ENCODE data around the gene TIE1.
"Not testable (repeated sequence)": the region's sequence is repeated elsewhere in the genome, so short reads cannot be mapped to it uniquely, and the experiment has no call there.

Gene TIE1

DNA sequence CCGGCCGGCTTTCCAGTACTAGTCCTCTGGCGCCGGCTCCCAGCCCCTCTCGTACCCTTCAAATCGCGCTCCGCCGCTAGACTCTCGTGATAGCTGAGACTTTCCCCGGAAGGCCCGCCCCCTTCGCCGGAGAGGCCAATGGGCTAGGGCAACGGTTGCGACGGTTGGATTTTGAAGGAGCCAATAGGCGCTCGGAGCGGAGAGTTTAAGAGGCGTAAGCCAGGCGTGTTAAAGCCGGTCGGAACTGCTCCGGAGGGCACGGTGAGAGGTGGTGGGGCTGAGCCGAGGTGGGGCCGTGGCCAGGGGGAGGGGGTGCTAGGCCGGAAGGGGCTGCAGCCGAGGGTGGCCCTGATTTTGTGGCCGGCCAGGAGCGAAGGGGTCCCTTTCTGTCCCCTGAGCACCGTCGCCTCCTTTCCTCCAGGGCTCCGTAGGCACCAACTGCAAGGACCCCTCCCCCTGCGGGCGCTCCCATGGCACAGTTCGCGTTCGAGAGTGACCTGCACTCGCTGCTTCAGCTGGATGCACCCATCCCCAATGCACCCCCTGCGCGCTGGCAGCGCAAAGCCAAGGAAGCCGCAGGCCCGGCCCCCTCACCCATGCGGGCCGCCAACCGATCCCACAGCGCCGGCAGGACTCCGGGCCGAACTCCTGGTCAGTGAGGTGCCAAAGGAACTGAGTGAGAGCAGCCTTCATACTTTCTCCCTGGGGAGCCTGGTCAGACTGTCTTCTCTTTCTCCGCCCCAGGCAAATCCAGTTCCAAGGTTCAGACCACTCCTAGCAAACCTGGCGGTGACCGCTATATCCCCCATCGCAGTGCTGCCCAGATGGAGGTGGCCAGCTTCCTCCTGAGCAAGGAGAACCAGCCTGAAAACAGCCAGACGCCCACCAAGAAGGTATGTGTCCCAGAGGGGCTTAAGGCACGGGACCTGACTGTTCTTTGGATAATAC is 58.2 kb downstream of the TIE1 start, which contains the start of gene CDC20:
TSS of gene CDC20 (plus strand) at position 236 of the 948 bp plus-strand sequence. CDS start at position 471, 235 bp downstream.
- in situ Hi-C loops (cut with MboI; ENCODE audit: low sequenced_read_pairs): no loop called here

DNA sequence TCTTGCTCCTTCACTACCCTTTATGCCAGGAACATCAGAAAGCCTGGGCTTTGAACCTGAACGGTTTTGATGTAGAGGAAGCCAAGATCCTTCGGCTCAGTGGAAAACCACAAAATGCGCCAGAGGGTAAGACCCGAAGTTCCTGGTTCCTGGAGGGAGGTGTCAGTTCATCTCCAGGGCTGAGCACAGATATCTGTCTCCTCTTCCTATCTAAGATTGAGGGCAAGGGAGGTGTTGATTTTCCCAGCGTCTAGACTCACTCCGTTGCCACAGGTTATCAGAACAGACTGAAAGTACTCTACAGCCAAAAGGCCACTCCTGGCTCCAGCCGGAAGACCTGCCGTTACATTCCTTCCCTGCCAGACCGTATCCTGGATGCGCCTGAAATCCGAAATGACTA is 58.9 kb downstream of the TIE1 start:
- in situ Hi-C loops (cut with MboI; ENCODE audit: low sequenced_read_pairs): no loop called here

DNA sequence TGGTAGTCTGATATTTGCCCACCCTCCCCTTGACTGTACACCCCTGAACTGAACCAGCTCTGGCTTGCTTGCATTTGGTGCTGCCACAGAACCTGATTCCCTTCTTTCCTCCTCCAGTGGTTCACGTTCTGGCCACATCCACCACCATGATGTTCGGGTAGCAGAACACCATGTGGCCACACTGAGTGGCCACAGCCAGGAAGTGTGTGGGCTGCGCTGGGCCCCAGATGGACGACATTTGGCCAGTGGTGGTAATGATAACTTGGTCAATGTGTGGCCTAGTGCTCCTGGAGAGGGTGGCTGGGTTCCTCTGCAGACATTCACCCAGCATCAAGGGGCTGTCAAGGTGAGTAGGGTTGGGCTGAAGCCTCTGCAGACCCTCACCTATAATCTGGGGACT is 59.8 kb downstream of the TIE1 start:
- in situ Hi-C loops (cut with MboI; ENCODE audit: low sequenced_read_pairs): no loop called here

DNA sequence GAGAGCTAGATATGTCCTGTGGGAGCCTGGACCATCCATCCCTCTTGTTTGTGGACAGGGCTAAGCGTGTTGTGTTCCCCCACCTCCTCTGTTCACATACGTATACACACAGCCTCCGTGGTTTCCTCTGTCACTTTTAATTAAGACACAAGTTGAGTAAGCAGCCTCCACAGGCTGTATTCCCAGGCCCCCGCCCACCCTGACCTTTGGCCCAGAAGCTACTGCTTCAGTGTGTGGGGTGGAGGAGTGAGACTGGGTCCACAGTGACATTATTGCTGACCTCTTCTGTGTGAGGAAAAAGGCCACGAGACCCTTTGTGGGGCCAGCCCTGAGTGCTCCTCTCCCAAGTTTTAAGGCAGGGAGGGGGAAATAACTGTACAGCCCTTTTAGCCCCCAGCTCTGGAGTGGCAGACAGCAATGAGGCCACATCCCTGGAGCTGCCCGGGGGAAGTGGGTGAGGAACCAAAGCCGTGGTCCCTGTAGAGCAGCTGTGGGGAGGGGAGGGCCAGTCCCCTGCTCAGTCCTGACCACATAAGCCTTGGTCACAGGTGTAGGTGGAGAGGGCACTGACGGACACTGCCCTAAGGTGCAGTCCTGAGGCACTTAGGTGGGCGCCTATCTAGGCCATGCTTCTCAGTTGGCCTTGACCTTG is 62.6 kb downstream of the TIE1 start:
- in situ Hi-C loops (cut with MboI; ENCODE audit: low sequenced_read_pairs): no loop called here

DNA sequence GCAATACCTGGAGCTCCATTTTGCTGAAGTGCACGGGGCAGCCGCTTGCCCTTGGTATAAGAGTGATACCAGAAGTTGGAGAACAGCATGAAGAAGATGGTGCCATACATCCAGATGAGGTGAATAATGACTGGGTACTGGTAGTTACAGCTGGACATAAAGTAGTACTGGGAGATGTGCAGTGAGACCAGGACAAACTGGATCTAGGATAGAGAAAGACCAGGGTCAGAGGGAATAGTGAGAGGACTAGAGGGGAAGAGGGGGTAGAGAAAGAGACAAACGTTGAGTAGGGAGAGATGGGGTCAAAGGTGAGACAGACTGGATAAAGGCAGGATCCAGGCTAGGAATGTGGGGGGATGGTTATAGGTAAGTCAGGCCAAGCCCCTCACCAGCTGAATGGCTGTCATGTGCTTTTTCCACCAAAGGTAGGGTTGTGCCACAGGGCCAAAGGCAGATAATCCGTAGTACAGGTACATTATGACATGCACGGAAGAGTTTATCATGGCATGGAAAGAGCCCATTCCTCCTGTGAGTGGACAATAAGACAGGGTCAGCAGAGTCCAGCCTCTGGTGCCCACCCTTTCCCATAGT is 63.2 kb downstream of the TIE1 start:
- in situ Hi-C loops (cut with MboI; ENCODE audit: low sequenced_read_pairs): no loop called here

DNA sequence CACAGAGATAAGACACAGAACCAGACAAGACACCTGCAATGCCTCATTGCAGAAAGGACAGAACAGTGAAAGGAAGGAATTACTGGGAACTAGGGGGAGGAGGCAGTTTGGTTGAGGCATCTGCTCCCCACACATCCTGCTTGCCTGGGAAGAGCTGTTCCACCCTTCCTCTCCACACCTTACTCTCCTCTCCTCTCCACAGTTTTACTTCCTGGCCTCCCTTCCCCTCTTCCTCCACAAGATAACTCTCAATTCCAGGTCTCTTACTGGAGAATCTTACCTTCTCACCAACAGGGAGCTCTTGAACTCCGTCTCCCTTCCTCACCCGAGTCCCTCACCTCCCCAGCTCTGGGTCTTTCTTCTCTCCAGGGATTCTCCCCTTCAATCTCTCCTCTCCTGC is 64.9 kb downstream of the TIE1 start:
- in situ Hi-C loops (cut with MboI; ENCODE audit: low sequenced_read_pairs): no loop called here

DNA sequence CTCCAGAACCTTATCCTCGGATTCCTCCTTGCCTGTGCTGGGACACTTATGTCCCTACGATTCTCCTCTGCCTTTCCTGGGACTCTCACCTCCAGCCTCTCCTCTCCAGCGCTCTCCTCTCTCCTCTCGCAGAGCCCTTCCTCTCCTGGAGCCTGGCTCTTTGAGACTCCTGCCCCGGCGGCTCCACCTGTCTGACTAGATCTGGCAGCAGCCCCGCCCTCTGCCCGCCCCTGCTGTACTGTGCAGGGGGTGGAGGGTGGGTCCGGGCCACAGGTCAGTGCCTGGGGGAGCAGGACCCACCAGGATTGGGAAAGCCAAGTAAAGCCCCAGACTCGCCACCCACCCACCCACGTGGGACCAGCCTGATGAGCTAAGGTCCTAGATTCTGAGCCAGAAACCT is 65.4 kb downstream of the TIE1 start:
- in situ Hi-C loops (cut with MboI; ENCODE audit: low sequenced_read_pairs): no loop called here

DNA sequence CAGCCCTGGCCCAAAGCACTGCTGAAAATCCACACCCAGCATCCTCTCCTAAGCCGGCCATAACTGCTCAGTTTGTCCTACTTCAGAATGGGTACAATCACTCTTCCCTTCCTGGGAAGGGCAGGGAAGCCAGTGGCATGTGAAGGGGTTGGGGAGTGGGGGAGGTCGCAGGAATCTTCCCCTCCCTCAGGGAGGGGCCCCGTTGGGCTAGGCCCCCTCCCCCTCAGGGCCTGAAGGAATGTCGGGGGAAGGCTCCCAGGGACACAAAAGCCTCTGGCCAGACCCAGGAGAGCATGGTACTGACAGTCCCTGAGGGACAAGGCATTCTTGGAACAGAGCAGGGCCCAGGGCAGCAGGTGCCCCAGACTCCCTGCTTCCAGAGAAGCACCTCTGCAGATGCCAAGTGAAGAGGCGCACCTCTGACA is 65.8 kb downstream of the TIE1 start:
- in situ Hi-C loops (cut with MboI; ENCODE audit: low sequenced_read_pairs): no loop called here

DNA sequence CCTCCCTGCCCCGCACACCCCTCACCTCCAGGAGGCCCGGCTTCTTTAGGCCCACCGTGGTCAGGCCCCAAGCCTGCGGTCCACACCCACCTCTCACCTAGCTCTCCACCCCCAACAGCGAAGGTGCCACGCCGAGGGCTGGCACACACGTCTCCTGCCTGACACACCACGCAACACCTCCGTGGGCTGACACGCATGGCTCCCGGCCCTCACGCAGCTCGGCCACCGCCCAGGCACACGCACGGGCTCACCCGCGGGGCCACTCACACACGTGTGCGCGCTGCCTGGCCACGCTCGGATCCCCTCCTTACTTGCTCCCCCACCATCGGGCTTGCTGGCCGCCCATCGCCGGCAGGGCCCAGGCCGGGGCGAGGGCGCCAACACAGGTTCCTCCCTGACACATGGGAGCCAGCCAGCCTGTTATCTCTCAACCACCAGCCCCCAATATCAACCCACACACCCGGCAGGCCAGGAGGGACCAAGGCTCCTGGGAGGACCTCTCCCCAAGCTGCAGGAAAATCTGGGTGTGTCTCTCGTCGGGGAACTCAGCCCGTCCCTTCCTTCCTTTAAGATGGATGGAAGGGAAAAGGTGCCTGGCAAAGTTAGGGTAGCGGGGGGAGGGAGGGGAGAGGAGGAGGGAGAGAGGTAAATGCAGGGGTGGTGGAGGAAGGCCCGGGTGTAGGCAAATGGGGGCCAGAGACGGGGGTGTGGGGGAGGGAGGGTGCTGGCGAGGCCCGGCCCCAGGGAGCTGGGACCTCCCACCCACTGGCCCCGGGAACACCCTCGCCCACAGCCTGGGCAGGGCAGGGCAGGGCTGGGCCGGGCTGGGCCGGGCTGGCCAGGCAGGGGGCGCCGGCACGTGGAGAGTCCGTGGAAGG is 66.5 kb downstream of the TIE1 start:
- in situ Hi-C loops (cut with MboI; ENCODE audit: low sequenced_read_pairs): no loop called here

DNA sequence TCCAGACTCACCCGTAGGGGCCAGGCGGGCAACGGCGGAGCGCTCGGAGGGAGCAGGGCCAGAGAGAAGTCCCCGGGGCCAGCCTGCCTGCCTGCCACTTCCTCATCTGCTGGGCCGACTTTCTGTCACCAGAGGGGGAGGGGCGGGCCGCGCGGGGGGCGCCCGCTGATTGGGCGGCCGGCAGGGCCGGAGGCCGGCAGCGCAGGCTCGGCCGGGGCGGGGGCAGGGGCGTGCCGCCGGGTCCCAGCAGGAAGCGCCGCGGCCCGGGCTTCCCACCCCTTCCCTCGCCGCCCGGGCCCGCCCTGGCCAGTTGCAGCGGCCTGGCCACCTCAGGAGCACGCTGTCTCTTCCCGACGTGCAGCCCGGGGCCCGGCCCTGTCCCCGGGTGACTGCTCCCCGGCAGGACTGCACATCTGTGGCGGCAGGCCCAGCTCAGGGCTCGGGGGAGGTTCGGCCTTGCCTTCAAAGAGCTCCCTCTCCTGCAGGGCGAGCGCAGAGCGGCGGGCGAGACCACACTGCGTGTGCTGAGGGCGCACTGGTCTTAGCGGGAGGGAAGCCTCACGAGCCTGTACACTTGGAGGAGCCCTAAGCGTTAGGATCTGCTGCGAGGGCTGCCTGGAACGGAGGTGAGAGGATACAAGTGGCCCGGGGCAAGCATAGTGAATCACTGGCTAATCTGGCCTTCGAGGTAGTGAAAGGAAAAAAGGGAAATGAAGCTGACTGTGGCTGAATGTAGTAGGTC is 67.3 kb downstream of the TIE1 start, which contains the start of gene ELOVL1:
TSS of gene ELOVL1 (minus strand) at position 108 of the 742 bp plus-strand sequence. CDS start 2,402 bp downstream, outside the sequence.
- in situ Hi-C loops (cut with MboI; ENCODE audit: low sequenced_read_pairs): no loop called here

DNA sequence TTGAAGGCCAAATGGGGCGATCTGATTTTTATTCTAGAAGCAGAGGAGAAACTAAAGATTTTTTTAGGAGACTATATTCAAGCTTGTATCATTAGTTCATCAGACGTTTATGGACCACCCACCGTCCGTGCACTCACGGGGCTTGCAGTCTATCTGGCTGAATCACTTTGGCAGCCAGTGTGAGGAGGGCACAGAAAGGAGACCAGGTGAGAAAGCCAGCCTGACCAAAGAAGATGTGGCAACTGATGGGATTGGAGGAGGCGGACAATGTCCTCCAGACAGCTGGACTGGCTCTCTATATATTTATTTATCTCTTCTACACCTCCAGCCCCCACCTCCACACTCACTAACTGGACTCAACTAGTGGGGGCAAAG is 67.9 kb downstream of the TIE1 start:
- in situ Hi-C loops (cut with MboI; ENCODE audit: low sequenced_read_pairs): no loop called here

DNA sequence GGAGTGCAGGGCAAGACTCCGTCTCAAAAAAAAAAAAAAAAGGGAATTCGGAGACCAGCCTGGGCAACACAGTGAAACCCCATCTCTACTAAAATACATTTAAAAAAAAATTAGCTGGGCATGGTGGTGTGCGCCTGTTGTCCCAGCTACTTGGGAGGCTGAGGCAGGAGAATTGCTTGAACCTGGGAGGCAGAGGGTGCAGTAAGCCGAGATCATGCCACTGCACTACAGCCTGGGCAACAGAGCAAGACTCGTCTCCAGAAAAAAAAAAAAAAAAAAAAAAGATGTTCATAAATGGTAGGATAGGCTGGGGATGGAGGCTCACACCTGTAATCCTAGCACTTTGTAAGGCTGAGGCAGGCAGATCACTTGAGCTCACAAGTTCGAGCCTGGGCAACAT is 69.0 kb downstream of the TIE1 start:
- in situ Hi-C loops (cut with MboI; ENCODE audit: low sequenced_read_pairs): not testable (repeated sequence)

DNA sequence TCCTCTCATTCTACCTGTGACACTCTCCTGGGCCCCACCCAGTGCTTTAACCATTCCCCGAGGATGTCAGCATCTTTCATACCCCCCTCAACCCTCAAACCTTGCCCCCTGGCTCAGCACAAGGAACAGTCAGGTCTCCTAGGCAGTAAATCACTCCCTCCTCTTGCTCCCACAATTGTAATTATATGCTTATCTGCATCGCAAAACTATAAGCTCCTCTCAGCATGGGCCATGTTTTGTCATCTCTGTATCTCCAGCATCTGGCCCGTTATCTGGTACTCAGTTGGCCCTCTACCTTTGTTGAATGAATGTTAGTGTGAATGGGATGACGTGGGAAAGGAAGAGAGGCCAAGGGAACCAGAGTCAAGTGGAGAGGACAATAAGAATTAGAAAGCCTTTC is 69.8 kb downstream of the TIE1 start:
- in situ Hi-C loops (cut with MboI; ENCODE audit: low sequenced_read_pairs): no loop called here

DNA sequence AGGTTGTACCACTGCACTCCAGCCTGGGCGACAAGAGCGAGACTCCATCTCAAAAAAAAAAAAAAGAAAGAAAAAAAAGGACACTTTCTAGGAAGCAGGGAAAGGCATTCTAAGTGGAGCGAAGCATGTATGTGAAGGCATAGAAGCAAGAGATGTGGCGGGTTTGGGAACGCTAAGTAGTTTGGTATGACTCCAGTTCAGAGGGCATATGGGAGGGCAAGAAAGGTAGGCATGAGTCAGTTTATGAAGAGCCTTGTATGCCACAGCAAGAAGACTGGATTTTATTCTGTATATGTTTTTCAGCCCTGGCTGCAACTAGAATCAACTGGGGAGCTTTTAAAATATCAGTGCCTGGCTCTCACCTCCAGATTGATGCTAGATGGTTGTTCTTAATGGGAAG is 71.4 kb downstream of the TIE1 start:
- in situ Hi-C loops (cut with MboI; ENCODE audit: low sequenced_read_pairs): no loop called here

Measured in HL-60/S4 treated with phorbol 12-myristate 13-acetate at 8.2 ng/mL for 4 days and 3 days (cell line).